Right lobe of liver (tissue), 6 donors: ENCODE measurements around the gene MYO1C. TPM values are rescaled to one million over a fixed set of nuclear protein-coding genes. Genes with fewer than 3 reads are reported as not detected.

Source experiments
- ATAC-seq, 4 donors: fragments of 200-7000 bp; cut with Tn5 transposase; one replicate each; pipeline ENCODE4 v1.9.1; 2020; ENCODE audit warnings: mild to moderate bottlenecking in 4 of 4, moderate library complexity in 4 of 4
- DNase-seq, 3 donors: peaks; one replicate each; pipeline ENCODE4 v3.0.0-alpha.2; 2020
- H3K27ac ChIP-seq, 3 donors: fragments of 200-600 bp; one replicate each; pipeline ENCODE4 v1.8.0; 2022
- H3K27me3 ChIP-seq, 2 donors: fragments of 200-600 bp; one replicate each; pipeline ENCODE4 v1.8.0; 2022
- H3K36me3 ChIP-seq, 4 donors: fragments of 200-600 bp; sonication (generic) in 1 of 4; one replicate each; pipeline versions ENCODE4 v1.5.1 to v1.8.0; 2017 to 2022; ENCODE audit warnings: control low read depth in 1 of 4
- H3K4me1 ChIP-seq, 4 donors: fragments of 200-600 bp; sonication (generic) in 1 of 4; one replicate each; pipeline versions ENCODE4 v1.5.1 to v1.8.0; 2017 to 2022; ENCODE audit warnings: control low read depth in 1 of 4
- H3K4me3 ChIP-seq, 3 donors: fragments of 200-600 bp; one replicate each; pipeline ENCODE4 v1.8.0; 2022
- H3K9me3 ChIP-seq, 4 donors: fragments of 200-600 bp; sonication (generic) in 1 of 4; one replicate each; pipeline versions ENCODE4 v1.5.1 to v1.8.0; 2017 to 2022; ENCODE audit warnings: control low read depth in 1 of 4
- POLR2A ChIP-seq: fragments of 450-650 bp; IDR thresholded peaks from one replicate; pipeline ENCODE4 v1.6.1; 2017; ENCODE audit warnings: antibody characterized with exemption, mild to moderate bottlenecking
- WGBS: methylation state at CpG from one replicate; pipeline ENCODE4 v1.1.6; 2018; ENCODE audit warnings: low coverage, low lambda C conversion rate; ENCODE audit not compliant: insufficient coverage; ENCODE audit errors: missing lambda C conversion rate; 5-methylcytosine and 5-hydroxymethylcytosine counted together
- intact Hi-C, 2 donors: fragments of 100-400 bp; cut with DNase I; formaldehyde crosslinking; loops; one replicate each; pipeline versions ENCODE4 v1.11.2 to v1.14.1; 2022
- total RNA-seq, 6 experiments: library from RNA; depleted of rRNA in 2 of 6; stranded (reverse); fragments of >200 nt in 2 of 6; fragmentation: NEBNext Ultra II Directional in 3 of 6; extraction: Animal tissue kit (Norgen Biotek cat#: 25700) in 3 of 6; gene quantifications; one replicate each; pipeline versions ENCODE4 v1.1.0 to v1.2.4, GENCODE V29; 2016 to 2023
- TF ChIP-seq, protein P1 (sequence below), 4 donors: fragments of 200-600 bp in 3 of 4; fragments of 450-650 bp in 1 of 4; IDR thresholded peaks; one replicate each; pipeline versions ENCODE4 v1.5.1 to v1.8.0; 2016 to 2022; ENCODE audit warnings: antibody characterized with exemption in 4 of 4, mild to moderate bottlenecking in 2 of 4
- donor health status: DM: no; HTN: yes; CAD: no.
- donor health status: DM: no; HTN: no; CAD: no.
- donor health status: DM: no; HTN: no; CAD: no.
- donor health status: DM: no; HTN: yes; CAD: no.
- donor health status: DM: no; HTN: yes; CAD: no.

Gene MYO1C
- total RNA-seq, 6 experiments from 2014 or later: 56.6 to 94.7 (median 68.3) TPM

DNA sequence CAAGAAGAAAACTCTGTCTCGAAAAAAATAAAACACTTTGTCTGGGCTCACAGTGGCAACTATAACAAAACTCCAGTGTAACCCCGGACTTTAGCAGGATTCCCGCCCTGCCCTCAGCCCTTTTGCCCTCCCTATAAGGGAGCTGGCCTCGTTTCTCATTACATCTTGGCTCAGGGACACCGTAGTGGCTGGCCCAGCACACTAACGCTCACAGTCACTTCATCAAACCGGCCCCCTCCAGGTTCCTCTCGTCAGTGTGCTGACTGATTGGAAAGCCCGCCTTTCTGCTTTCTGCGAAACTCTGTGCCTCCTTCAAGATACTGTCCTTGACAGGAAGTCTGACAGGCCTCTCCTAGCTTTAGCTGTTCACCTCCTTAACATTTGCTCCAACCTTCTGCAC is 11.2 kb upstream of the MYO1C start:
- Histone ChIP-seq H3K36me3 (peaks cover 0 to 2% (median 0%) of the 10 kb centered on the region in 4 donors), H3K27ac (no peak overlapping the region), H3K4me1 (no peaks in the 10 kb centered on the region), H3K4me3 (no peak overlapping the region), H3K9me3 (no peaks in the 10 kb centered on the region), H3K27me3 (no peaks in the 10 kb centered on the region)
- 86% methylated on average over 9 of the region's 10 CpGs for WGBS
- TF ChIP-seq, protein P1, sequence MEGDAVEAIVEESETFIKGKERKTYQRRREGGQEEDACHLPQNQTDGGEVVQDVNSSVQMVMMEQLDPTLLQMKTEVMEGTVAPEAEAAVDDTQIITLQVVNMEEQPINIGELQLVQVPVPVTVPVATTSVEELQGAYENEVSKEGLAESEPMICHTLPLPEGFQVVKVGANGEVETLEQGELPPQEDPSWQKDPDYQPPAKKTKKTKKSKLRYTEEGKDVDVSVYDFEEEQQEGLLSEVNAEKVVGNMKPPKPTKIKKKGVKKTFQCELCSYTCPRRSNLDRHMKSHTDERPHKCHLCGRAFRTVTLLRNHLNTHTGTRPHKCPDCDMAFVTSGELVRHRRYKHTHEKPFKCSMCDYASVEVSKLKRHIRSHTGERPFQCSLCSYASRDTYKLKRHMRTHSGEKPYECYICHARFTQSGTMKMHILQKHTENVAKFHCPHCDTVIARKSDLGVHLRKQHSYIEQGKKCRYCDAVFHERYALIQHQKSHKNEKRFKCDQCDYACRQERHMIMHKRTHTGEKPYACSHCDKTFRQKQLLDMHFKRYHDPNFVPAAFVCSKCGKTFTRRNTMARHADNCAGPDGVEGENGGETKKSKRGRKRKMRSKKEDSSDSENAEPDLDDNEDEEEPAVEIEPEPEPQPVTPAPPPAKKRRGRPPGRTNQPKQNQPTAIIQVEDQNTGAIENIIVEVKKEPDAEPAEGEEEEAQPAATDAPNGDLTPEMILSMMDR (IDR thresholded peaks at IDR 0.05): no peak
- no peak for TF ChIP-seq POLR2A
- intact Hi-C loops: no loop called here
- DNase-seq (no peak), ATAC-seq (no peak)

DNA sequence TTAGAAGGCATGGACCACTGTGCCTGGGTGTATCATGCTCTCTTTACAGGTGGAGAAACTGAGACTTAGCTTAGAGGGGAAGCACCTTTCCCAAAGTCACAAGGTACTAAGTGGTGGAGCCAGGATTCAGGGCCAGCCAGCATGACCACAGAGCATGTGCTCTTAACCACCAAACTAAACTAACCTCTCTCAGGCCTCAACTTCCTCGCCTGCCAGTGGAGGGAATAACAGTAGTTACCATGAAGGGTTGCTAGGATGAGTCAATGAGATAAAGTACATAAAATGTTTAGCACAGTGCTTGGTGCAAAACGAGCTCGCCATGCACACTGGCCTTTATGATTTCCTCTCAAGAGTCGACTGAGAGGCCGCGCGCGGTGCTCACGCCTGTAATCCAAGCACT is 6.4 kb upstream of the MYO1C start:
- ATAC-seq (no peak), DNase-seq (no peak)
- Histone ChIP-seq H3K4me1 (no peaks in the 10 kb centered on the region), H3K27ac (no peak overlapping the region), H3K4me3 (no peak overlapping the region), H3K36me3 (peaks cover 0 to 15% (median 6%) of the 10 kb centered on the region in 4 donors), H3K27me3 (no peaks in the 10 kb centered on the region), H3K9me3 (no peaks in the 10 kb centered on the region)
- intact Hi-C loops: no loop called here
- WGBS: 25% methylated on average over 1 of the region's 9 CpGs
- TF ChIP-seq POLR2A: no peak
- TF ChIP-seq, protein P1 (IDR thresholded peaks at IDR 0.05): no peak

DNA sequence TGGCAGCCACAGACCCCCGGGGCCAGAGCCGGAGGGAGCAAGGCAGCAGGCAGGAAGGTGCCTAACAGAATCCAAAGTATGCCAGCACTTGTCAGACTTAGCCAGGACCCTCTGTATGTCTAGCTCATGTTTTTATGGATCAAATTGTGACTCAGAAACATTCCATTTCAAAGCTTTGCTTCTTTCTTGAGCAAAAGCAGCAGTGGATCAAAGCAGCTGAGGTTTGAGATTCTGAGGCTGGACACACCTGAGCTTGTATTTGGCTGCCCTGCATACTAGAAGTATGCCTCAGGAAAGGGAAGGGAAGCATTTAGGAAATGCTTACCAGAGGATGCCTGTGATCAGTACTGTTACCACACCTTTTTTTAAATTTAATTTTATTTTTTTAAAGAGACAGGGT is 5.7 kb upstream of the MYO1C start:
- Histone ChIP-seq H3K27me3 (no peaks in the 10 kb centered on the region), H3K4me1 (no peaks in the 10 kb centered on the region), H3K36me3 (peaks cover 0 to 15% (median 6%) of the 10 kb centered on the region in 4 donors), H3K27ac (no peak overlapping the region), H3K9me3 (no peaks in the 10 kb centered on the region), H3K4me3 (no peak overlapping the region)
- TF ChIP-seq POLR2A: no peak
- TF ChIP-seq, protein P1 (IDR thresholded peaks at IDR 0.05): no peak
- DNase-seq (no peak), ATAC-seq (no peak)
- intact Hi-C loops: no loop called here
- no CpG with 5 or more reads among the region's 2 CpGs for WGBS

DNA sequence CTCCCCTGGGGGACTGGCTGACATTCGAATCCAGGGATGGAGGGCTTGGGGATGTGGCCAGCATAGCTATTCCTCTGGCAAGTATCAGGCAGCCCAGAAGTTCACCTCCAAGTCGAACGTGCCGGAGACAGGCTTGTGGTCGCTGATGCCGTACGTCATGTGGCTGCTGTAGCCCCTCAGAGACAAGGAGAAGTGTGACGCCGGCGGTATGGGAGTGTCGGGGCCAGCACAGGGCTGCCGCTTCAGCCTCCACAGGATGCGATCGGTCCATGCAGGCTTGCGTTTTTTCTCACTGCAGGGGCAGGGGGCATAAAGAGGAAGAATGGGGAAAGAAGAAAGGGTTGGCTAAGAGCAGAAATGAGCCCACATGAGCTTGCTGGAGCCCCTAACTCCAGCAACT is 5.3 kb upstream of the MYO1C start:
- Histone ChIP-seq H3K27me3 (no peaks in the 10 kb centered on the region), H3K27ac (no peak overlapping the region), H3K4me3 (no peak overlapping the region), H3K4me1 (no peaks in the 10 kb centered on the region), H3K36me3 (peaks cover 0 to 15% (median 6%) of the 10 kb centered on the region in 4 donors), H3K9me3 (no peaks in the 10 kb centered on the region)
- no peak for TF ChIP-seq POLR2A
- TF ChIP-seq, protein P1 (IDR thresholded peaks at IDR 0.05): no peak
- no CpG with 5 or more reads among the region's 15 CpGs for WGBS
- ATAC-seq (no peak), DNase-seq (no peak)
- intact Hi-C loops: no loop called here

DNA sequence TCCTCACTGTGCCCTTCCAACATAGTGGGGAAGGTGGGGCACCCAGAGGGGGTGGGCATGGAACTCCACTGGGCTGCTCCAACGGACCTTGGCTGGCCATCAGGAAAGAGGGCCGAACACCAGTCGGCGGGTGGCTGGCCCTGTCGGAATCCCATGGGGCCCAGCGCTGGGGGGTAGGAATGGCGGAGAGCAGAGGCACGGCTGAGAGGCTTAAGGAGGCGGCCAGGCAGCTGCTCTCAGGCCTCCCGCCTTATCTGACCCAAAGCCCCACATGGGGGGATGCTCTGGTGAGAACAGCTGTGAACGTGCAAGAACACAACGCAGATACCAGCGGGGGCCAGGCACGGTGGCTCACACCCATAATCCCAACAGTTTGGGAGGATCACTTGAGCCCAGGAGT is 4.4 kb upstream of the MYO1C start:
- Histone ChIP-seq H3K36me3 (peaks cover 0 to 15% (median 6%) of the 10 kb centered on the region in 4 donors), H3K4me3 (no peak overlapping the region), H3K4me1 (no peaks in the 10 kb centered on the region), H3K9me3 (no peaks in the 10 kb centered on the region), H3K27me3 (no peaks in the 10 kb centered on the region), H3K27ac (no peak overlapping the region)
- no peak for DNase-seq
- ATAC-seq: no peak
- intact Hi-C loops: no loop called here
- TF ChIP-seq POLR2A: no peak
- TF ChIP-seq, protein P1 (IDR thresholded peaks at IDR 0.05): no peak
- WGBS: 87% methylated on average over 6 of the region's 14 CpGs
